NOMO-1 treated with DMSO at 0.1 percent for 48 hours (cell line): ENCODE data around the gene SCRN2.
A peak's percentile ranks its signal among the peaks of the same experiment; 100 is the strongest.

Experiments used
- DNase-seq: peaks from one replicate; lab custom pipeline; 2025; ENCODE audit not compliant: unreplicated experiment; lab: John Stamatoyannopoulos, UW

Gene SCRN2

DNA sequence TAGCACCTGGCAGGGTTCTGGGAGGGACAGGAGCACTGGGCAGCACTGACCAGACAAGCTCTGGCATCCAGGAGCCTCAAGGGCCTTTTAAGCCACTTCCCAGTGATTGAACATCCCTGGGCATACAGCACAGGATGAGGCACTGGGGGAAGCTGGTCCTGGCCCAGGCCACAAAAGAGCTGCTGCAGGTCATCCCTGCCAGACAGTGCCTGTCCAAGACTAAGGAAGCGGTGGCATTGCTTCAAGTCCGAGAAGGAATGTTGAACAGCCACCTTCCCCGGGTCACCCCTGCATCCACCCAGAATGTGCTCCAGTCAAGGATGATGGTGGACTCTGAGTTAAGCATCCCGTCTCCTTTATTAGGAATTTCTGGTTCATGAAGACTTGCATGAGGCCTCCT, 18.3 kb downstream of the SCRN2 start:
- DNase-seq, result no peak

GRCh38 chr17:47821424-47822391, 19.4 kb downstream of the SCRN2 start, which contains the start of gene OSBPL7:
Gene OSBPL7, minus strand, starts transcription at chr17:47821794. Its CDS starts 1,516 bp downstream, at chr17:47820278.
- DNase-seq, result peak; percentile 92

GRCh38 chr17:47821031-47821423, 20.0 kb downstream of the SCRN2 start:
- no peak for DNase-seq

DNA sequence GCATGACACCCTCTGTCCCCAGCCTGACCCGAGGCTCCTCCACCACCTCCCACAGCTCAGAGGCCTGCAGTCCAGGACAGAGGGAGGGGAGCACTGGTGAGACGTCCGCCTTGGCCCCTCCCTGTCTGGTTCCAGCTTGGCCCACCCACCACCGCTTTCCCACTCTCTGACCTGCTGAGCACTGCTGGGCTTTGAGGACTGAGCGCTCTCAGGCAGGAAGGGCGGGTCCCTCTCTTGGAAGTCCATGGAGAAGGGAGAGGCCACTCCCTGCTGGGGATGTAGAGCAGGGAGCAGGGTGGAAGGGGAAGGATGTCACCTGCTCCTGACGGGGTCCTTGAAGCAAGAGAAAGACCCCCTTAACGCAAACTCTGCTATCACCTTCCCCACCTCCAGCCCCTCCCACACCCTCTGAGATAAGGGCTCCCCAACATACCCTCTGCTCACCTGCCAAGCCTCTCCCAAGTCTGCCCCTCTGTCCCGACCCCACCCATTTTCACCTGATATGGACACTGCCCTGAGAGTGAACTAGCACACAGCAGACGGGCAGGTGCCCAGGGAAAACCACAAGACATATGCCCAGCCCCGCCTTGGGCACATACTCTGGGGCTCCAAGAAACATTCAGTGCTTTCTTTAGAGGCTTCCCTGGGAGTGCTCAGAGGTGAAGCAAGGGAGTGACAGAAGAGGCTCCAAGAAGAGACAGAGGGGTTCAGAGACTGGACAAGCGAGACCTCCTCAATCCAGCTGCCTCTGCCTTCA, 20.9 kb downstream of the SCRN2 start:
- no peak for DNase-seq

- DNase-seq, result no peak
Measured at GRCh38 chr17:47819475-47819874, 21.6 kb downstream of the SCRN2 start.

DNA sequence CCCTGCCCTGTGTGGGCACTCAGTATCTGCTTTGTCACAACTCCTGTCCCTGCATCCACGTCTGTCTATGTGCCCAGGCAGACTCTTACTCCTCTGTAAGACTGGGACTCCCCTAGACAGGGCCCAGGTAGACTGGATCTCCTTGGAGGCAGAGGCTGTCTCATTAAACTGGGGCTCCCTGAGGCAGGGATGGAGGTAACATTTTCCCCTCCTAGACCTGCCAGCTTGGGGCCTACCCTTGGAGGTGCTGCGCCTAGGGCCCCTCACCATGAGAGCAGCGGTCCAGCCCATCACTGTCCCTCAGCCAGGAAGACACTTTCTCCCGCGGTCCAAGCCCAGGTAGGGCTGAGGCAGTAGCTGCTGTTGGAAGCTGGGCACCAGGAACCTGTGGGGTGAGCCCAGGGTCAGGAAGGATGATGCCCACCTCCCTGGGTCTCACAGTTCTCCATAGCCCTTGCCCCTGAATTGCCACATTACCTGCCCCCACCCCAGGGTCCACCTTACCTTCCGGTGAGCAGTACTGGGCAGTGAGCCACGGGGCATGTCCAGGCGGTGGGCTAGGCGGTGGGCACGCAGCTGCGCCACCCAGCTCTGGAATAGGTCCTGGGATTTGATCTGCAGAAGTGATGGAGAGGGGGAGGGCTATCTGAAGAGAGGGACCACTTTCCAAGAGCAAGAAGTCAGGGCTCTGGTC, 22.9 kb downstream of the SCRN2 start:
- DNase-seq, result no peak

- no peak for DNase-seq
Measured at GRCh38 chr17:47816947-47817346, 24.1 kb downstream of the SCRN2 start.

GRCh38 chr17:47816111-47816735, 24.9 kb downstream of the SCRN2 start:
- no peak for DNase-seq

DNA sequence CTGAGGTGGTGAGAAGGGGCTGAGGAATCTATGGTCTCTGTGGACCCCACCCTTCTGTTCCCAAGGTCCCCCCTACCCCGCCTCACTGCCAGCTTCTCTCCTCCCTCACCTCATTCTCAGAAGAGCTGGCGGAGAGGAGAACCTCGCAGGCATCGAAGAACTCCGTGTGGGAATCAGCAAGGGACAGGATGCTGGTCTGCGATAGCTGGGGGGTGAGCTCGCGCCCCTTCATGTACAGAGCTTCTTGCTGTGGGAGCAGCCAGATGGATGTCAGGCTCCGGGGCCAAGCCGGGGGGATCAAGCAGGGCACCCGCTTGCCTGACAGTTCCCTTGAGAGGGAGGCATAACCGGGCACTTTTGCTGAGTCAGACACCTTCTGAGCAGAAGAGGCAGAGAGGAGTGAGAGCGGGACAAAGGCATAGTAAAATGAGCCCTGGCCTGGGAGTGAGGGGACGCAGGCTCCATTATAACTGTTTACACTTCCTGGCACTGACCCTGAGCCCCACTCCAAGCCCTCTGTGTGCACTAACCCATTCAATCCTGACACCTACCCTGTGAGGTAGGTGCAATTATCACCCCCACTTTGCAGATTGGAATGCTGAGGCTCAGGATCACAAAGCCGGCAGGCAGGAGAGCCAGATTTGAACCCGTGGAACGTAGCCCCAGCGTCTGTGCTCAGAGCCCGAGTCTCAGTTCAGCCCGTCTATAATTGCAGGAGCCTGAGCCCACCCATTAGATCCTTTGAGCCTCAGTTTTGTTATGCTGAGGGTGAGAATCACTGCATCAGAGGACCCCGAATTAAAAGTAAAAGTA, 25.8 kb downstream of the SCRN2 start:
- no peak for DNase-seq

DNA sequence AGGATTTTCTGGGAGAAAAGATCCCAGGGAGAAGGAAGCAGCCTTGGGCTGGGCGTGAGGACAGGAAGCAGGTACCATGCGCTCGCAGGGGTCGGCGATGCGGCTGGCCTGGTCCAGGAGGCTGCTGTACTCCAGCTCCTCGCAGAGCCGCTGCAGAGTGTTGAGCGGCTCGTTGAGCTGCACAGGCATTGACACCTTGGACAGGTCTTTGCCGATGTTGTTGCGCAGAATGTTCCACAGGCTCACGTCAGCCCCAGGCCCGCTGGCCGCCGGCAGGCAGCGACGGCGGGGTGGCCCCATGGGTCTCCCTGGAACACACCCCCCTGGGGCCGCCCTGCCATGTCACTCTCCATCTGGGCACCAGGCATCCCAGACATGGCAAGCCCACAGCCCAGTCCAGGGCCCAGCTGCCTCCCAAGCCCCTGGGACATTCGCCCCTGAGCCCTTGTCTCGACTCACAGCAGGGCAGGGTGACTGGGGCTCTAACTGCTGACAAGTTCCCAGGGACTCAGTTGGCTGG, 27.5 kb downstream of the SCRN2 start:
- no peak for DNase-seq

DNA sequence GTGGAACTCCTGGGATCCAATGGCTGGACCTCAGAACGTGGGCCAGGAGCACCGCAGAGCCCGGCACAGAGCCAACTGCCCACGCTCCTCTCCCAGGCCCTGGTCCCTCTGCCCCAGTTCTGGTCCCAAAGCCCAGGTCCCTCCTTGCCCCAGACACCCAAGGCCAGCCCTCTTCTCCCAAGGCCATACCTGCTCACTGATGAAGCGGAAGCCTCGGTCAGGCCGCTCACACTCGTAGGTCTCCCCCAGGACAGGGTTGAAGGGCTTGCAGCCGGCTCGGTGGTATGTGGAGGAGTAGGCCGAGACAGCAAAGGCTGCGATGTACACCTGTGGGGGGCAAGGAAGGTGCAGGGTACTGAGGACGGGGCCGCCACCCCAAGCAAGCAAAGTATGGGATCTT, 28.0 kb downstream of the SCRN2 start:
- DNase-seq, result no peak

DNA sequence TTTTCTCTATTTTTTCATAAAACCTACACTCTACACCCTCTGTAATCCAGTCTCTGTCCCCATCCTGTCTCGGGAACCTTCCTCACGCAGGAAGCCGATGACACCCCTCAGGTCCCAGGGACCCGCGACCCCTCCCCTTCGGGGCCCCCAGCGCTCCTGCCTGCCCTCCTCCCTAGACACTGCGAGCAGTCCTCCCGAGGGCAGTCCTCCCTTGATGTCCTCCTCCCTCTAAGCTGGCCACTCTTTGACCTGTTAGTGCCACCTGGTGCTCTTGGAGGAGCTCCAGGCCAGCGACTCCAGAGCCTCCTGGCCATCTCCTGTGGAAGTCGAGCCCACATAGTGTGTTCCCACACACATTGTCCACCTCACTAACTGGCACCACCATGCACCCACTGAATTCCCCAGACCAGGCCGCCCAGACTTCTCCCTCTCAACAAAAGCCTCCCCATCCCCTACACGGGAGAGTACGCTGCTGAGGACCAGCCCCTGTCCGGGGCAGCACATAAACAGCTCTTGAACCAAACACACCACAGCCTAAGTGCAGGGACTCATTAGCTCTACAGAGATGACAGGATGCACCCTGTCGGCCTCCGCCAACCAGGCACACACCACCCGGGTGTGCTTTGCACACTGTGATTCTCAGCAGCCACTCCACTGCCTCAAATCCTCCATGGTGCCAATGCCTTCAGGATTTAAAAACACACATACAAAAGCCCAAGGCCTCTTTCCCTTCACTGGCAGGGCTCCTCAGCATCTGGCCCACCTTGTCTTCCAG, 28.7 kb downstream of the SCRN2 start:
- no peak for DNase-seq

GRCh38 chr17:47811709-47812108, 29.4 kb downstream of the SCRN2 start:
- DNase-seq, result no peak

GRCh38 chr17:47810901-47811635, 30.0 kb downstream of the SCRN2 start:
- no peak for DNase-seq

GRCh38 chr17:47810200-47810821, 30.8 kb downstream of the SCRN2 start:
- no peak for DNase-seq

DNA sequence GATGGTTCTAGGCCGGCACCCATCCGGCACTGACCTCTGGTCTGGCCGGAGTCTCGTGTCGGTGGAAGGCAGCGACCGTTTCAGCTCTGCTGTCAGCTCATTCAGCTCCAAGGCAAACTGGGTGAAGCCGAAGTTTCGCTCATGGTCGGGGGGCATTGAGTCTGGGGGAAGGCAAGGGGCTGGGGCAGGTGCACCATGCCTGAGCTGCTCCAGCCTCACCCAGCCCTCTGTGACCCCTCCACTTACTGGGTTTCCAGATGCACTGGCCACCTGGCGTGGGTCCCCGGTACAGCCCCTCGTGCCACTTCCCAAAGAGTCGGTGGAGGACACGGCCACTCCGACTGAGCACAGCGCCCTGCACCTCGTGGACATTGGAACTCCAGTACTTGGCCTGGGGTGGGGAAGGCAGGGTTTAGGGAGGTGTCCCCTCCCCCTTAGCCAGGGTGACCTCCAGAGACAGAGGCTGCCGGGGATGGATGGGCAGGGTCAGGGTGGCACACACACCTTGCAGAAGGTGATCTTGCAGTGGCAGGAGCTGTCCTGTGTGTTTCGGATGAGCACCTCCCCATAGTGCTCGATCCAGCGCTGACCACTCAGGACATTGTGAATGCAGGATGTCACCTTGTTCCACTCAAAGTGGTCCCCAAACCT, 32.1 kb downstream of the SCRN2 start:
- no peak for DNase-seq

DNA sequence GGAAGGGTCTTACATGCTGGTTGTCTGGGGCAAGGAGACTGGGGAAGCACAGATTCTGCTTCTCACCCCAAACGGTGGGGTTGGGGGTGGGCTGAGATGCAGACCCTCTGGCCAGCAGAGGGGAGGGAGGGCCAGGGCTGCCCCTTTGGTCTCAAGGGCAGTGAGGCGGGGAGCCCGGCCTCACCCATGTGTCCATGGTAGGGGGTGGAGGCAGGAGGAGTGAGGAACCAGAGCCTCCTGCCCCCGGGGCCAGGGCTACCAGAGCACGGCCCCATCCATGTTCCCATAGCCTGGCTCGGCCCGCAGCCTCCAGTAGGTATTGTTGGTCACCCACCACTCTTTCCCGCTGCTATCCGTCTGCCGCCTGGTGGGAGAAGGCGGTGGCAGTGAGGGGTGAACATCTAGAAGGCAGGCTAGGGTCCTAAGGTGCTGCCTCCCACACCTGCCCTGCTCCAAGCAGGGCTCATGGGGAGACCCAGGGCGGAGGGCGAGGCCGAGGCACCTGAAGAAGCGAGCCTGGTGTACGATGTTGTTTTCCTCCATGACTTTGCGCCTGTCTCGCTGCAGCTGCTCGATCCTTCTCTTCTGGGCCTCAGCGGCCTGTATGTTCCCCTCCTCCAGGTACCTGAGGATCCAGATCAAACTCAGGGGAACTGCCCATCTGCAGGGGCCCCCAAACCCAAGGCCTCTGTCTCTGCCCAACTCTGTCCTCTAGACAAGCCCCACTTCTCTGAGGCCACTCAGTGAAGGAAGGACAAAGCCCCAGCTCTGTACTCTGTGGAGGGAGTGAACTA, 32.8 kb downstream of the SCRN2 start:
- DNase-seq, result no peak
